NK-92 treated with Interleukin-12 subunit alpha and Interleukin-12 subunit beta, amount 100 ng/mL, for 24 hours (cell line): ENCODE measurements around the gene METAP2.

Experiments used
- DNase-seq: peaks from one replicate; lab custom pipeline; 2025; lab: John Stamatoyannopoulos, UW

Gene METAP2

DNA sequence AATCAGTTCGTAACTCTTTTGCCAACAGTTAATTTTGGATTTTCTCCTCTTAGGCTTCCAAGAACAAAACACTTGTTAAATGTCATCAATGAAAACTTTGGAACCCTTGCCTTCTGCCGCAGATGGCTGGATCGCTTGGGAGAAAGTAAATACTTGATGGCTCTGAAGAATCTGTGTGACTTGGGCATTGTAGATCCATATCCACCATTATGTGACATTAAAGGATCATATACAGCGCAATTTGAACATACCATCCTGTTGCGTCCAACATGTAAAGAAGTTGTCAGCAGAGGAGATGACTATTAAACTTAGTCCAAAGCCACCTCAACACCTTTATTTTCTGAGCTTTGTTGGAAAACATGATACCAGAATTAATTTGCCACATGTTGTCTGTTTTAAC lies 39.6 kb downstream of the METAP2 start:
- DNase-seq = no peak

DNA sequence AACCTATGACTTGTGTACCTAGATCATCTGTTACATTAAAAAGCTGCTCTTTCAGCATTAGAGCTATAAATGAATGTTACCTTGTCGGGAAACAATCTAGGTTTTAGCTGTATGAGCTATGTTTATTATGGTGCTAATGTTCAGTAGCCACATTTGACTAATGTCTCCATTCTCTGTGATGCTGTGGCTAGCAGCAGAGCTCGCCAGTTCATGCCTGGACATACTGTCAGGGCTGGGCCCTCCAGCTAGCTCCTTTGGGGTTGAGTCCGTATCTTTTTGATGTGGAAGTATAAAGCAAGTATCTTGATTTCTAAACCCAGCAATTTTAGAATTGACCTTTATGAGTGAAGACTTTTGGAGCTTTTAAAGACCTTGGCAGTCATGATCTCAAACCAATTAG lies 41.2 kb downstream of the METAP2 start:
- DNase-seq = no peak

DNA sequence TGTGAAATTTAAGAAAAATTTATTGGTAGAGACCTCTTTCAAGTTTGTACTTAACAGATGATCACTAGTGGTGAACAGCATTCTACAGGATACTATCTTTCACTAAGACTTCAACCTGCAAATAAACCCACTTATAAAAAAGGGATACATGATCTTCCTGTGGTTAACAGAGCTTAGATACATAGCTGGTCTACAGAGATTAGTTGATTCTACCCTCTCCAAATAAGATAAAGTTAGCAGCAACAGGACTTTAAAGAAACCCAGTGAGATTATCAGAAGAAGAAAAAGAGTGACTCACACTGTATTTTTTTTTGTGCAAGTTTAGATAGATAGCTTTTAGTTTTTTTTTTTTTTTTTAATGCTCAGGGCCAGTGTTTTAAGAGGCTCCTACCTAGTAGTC lies 42.8 kb downstream of the METAP2 start:
- no peak for DNase-seq

DNA sequence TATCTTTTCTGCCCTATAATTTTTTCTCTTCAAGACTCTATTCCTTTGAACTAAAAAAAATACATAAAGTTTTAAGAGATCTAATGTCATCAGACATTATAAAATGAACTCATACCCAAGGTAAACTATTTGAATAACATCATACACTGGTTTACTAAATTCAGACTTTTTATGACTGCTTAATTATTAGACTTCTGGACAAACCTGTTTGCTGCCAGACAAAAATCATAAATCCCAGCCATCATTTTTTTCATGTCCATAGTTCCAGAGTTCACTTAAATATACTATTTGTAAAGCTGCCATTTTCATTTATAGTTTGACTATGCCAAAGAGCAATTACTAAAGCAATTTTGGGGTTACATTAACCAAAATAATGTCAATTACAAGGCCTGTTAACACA lies 43.3 kb downstream of the METAP2 start:
- no peak for DNase-seq

DNA sequence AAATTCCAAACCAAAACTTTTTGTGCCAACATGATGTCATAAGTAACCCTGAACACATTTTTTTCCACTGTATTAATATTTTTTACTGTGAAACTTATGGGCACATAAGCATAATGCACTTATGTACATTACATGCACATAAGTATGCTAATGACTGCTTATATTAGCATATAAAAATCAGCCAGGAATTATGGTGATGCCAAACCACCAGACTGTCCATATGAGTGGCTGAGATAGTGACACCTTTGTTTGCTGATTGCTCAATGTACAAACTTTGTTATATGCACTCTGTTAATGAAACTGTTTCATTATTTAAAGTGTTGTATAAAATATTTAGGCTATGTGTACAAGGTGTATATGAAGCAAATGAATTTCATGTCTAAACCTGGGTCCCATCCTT lies 45.0 kb downstream of the METAP2 start:
- no peak for DNase-seq

DNA sequence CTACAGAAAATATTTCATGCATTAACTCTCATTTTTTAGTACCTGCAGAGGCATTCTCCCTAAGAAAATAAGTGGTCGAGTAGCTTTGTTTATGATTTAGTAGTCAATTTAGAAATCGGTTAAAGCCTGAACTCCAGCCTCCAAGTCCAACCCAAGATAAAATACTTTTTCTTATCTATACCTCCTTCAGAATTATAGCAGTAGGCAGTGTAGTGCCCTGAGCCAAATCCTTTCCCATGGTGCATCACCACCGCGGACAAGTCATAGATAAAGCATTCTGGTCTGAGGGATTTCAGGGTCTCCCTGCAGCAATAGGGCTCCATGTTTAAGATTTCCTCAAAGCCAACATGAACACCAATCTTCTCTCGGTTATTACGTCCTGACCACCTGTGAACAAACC lies 46.9 kb downstream of the METAP2 start:
- DNase-seq = no peak

DNA sequence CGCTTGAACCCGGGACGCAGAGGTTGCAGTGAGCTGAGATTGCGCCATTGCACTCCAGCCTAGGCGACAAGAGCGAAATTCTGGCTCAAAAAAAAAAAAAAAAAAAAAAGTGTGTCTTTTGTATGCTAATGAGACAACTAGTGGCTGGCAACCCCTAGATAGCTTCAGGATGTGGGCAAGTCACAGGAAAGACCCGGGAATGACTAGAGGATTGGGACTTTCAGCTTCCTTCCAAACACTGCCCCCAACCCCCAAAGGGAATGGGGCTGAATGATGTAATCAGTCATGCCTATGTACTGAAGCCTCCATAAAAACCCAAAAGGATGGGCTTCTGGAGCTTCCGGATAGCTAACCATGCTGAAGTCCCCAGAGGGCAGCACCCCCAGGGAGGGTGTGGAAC lies 48.7 kb downstream of the METAP2 start:
- no peak for DNase-seq

DNA sequence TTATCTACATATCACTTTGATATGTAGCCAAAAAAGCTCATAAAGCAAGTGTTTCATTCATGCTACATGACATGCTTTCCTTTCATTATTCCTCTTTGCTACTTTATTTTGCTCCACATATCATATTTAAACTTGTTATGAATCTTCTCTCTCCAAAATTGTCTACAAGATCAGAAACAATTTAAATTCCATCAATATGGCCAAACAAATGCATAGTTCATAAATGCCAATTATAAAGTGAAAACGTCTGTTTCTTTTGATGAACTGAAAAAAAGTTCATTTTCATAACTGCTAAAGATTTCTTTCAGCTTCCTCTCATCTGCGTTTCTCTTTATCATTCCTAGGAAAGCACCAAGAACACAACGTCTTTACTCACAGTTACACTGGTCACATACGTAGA lies 54.5 kb downstream of the METAP2 start:
- no peak for DNase-seq

DNA sequence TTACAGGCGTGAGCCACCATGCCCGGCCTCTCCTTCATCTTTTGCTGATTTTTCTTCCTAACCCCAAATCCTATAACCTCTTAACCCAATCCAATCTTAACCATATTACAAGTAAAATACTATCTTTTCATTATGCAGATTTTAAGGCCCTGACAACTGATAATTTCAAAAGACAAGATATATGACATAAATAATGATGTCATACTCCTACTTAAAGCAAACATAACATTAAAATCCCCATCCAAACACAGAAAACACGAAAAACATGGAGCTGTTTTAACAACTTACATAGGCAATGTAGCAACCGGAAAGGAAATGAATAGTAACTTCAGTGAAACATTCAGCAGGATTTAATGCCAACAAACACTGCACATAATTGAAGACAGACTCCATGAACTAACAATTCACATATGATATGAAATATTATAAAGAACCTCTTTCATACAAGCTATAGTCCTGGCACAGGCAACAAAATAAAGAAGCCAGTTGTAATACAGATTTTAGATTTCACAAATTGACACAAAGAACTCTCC lies 55.8 kb downstream of the METAP2 start:
- DNase-seq = no peak

DNA sequence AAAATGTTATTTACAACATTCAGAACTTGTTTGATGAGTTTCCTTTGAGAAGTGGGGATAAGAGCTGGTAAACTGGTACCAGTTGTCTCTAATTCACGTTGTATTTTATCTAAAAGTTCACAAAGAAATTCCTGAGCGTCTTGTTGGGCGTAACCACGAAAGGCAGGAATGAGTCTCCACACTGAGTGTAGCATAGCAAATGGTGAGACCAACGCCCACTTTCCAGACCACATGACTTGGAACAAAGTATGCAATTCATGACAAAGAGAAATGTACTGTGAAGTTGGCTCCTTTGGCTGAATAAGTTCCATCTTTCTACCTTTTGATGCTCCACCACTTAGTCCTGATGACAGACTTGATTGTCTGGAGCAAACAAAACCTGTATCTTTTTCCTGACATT lies 58.9 kb downstream of the METAP2 start:
- DNase-seq = no peak

DNA sequence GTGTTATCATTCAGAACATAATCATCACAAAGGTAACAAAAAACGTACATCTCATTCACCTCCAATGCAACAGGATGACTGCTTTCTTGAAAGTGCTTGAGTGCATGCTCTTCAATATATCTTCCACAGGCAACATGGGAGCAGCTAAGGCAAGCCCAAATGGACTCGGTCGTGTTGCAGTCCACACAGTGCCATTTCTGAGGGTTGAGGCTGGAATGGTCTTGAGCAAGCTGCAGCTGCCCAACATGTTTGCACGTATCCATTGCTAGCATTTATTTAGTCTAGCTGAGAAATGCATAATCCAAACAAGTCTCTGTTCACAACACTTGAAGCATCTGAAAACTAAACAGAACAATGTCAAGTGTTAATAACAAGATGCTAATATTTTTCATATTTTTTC lies 60.0 kb downstream of the METAP2 start:
- DNase-seq = no peak

DNA sequence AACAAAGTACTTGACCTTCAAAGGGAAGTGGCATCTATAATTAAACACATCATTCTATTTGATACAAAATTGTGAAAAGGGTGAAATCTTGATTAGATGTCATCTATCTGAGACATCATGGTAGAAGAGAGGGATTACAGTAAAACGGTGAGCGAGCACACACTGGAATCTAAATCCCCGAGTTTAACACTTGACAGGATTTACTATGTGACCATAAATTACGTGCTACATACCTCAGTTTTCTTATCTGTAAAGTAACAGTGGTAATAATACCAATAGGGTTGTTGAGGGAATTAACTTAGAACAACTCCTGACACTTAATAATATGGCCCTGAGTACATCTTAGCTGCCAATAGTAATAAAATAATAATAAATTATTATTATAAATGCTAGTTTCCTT lies 64.1 kb downstream of the METAP2 start:
- no peak for DNase-seq

DNA sequence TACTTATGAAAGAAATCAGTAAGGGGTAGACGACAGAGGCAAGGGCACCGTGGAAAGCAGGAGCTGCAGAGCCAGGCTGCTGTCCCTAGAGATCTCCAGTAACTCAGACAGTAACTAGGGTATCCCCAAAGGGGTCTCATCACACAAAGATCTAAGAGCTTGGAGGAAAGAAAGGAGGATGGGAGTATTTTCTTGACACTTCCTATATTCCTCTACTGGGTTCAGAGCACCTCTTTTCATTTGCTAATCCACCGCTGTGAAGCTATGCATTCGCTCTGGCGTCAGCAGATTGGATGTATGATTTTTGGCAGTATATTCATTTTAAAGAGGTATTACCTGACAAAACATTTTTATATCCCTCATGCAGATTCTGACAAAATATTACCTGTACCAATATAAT lies 64.7 kb downstream of the METAP2 start:
- DNase-seq = no peak

DNA sequence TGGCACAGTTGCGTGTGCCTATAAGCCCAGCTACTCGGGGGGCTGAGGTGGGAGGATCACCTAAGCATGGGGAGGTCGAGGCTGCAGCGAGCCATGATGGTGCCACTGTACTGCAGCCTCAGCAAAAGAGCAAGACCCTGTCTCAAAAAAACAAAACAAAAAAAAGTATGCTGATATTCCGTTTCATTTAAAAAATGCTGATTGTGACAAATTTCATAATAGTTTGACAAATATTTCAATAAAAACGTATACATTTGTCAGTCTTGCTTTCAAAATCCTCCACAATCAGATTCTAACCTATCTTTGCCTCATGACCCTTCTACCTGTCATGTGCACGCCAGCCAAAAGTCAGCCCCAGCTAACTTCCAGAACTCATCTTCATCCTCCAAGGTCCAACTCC lies 67.5 kb downstream of the METAP2 start:
- no peak for DNase-seq

DNA sequence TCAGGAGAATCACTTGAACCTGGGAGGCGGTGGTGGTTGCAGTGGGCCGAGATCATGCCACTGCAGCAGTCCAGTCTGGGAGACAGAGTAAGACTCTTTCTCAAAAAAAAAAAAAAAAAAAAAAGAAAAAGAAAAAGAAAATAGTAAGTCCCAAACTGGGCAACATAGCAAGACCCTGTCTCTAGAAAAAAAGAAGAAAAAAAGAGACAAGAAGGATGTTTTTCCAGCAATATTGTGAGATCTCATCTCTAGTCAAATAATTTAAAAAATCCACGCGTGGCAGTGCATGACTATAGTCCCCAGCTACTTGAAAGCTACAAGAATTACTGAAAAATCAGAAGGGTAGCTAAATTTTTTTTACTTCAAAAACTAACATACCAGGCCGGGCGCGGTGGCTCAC lies 69.4 kb downstream of the METAP2 start:
- no peak for DNase-seq

DNA sequence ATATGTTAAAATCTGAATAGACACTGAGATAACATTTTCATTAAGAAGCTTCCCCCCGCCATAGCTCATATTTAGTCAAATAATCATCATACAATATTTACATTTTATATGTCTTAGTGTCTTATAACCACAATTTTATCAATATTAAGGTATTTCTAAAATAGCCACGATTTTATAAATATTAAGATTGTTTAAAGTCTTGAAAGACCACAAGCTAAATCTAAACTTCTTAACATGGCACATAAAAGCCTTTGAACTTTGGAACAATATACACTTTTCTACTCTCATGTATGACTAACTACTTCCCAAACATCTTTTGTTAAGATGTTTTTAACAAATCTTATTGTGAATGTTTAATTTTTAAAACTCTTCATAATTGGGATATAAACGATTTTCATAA lies 70.8 kb downstream of the METAP2 start:
- no peak for DNase-seq

DNA sequence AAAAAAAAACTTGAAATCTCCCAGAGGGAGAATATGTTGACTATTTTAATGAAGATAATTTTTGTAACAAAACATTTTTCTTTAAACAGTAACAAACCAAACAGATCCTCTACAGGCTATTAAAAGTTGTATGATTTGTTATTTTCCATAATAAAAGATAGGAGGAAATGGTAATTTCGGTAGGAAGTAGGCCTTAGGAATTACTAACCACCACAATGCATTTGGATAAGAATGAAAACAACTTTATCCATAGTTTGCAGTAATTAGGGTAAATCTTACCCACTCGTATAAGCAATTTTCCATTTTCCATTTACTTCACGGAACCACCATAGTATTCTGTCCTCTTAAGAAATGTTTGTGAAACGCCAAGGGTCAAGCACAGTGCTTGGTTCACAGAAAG lies 71.4 kb downstream of the METAP2 start:
- no peak for DNase-seq

DNA sequence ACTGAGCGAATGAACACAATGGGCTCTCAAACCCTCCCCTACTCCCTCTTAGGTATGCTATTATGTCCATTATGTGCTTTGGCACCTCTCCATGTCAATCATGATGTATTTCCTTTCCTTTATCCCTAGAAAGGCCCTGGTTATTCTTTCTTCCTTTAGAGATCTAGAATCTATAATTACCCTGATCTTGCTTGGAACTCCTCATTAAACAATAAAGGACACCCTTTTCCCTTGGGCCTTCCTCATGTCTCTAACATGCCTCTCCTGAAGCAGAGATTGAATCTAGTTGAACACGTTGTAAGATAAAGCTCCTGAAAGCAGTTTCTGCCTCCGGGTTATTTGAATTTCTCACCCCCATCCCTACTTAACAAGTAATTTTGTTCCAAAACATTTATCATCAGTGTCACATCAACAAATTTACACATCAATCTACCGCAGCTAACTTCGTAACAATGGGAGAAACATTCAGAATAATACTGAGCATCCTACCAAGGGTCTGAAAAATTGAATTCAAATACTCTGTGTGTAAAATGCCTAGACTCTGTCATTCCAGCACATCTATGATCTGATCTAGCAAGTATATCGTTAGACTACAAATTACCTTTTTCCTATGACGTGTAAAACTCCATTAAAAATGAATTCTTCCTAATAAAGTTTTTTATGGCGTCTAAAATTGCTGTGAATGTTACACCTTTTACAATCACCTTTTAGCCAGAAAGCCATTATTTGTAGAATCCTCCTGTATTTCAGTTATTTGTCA lies 72.0 kb downstream of the METAP2 start:
- DNase-seq = no peak

DNA sequence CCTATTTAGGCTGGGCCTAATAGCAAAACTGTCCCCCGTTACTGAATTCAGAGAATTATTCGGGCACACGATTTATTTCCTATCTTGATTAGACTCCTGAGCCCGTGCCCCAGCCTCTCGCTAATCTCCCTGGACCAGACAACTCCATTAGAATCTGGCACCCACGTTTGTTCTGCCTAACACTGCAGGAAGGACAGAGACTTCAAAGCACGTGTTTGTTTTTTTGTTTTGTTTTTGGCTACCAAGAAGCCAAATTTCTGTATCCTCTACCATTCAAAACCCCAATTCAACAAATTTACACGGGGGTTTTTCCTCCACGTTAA lies 72.5 kb downstream of the METAP2 start:
- DNase-seq = no peak

DNA sequence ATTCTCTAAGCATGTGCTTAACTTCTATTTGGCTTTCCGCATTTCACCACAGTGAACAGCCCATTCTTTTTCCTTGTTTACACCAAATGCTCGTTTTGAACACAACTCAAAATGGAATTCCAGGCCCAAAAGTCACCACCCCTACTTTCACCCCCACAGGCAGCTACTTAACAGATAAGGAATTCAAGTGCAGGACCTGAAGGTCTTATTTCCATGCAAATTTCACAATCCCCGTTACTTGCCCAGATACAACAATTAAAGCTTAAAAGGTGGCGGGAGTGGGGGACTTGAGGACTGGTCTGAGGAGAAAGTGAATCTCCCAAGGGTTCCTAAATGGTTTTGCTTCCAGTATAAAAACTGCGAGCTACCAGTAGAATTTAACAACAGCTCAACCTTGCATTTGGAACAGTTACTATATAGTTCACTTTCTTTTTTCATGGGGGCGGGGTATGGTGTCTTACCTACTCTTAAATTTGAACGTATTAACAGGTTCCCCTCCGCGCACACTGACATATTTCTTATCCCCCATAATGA lies 73.6 kb downstream of the METAP2 start:
- no peak for DNase-seq

DNA sequence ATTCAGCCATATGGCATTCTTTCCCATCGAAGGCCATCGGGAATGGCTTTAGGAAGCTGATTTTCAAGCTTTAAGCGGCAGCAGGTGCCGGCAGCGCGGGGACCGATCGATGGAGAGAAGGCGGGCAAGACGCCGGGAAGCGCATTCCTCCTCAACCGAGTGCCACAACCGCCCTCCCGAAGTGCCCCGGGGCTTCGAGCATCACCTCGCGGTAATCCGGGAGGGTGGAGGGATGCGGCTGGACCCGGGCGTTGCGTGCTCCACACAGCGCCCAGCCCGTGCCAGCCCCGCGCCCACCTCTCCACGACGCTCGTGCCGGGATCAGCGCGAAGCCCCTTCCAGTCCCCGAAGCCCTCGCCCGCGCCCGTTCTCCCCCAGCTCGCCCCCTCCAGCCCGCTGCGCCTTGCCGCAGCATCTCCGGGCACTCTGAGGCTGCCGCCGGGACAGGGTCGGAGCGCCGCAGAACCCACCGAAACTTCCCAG lies 74.1 kb downstream of the METAP2 start:
- DNase-seq = no peak

DNA sequence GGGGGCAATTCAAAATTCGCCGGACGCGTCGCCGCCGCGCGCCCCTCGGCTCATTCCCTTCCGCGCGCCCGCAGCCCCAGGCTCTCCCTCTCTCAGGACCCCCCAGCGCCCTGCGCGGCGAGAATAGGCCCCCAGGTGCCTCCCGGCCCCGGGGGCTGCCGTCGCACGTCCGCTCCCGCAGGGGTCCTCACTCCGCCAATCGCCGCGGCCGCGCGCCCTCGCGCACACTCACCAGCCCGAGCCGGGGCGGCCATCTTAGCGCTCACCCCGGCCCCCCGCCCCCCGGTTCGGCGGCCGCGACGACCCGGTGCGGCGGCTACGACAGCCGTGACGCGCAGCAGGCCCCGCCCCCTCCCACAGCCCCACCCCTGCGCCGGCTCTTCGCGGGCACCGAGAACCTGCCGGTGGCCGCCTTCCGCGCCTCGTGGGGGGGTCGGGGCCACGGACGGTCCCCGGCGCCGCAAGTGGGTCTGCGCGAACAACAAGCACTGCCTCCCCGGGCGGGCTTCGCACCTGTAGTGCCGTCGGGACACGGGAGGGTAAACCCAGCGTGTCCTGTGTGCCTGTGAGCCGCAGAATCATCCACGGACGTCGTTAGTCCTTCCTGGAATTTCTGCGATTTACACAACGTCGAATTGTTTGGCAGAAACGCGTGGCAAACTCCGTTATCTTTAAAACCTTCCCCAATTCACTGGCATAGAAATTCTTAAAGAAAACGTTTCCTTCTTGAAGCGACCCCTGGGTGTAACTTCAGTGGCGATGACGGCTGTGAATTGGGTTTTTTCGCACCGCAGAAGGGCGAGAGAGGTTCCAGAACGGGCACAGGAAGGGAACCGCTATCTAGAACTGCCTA lies 74.8 kb downstream of the METAP2 start:
- DNase-seq = no peak
